ENCODE results near the gene CD1B. TPM values are rescaled to one million over a fixed set of nuclear protein-coding genes. Genes with fewer than 3 reads are reported as not detected.
"Not testable (repeated sequence)": the region's sequence is repeated elsewhere in the genome, so short reads cannot be mapped to it uniquely, and the experiment has no call there.

CD1B gene
- total RNA-seq, 1 donor from 2014 or later = not detected

DNA sequence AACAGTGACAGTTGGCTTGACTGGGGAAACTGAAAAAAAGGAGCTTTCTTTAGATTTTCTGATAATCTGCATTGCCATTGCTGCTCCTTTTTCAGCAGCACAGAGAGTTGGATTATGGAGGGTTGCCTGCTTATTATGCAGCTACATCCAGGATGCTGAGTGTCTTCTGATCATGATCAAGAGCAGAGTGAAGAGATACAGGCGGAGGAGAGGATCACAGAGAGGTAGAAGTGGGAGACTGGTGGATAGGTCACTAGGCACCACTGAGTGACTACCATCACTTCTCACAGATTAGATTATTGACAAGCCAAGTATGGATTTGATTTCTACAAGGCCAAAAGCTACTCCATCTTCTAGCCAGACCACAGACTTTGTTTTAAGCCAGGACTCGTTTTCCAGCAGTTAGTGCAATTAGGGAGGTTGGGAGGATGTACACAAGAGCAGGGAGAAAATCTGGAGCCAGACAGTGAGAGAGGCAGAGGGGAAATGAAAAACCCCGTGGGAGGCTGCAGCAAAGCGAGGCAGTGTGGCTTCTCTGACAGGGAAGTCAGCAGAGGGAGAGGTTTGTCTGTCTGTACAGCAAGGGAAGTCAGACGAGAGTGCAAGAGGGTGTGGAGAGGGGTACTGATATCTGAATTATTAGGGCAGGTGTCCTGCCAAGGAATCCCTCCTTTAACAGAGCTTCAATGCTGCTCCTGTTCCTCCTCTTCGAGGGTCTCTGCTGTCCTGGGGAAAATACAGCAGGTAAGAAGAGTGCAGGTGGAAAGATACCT lies 22.2 kb upstream of the CD1B start, which contains the start of gene CD1E:
Gene CD1E, plus strand, starts transcription at position 592 of the 773 bp plus-strand sequence. Its CDS starts 95 bp downstream, at position 687.
- H3K9me3 Mint-ChIP-seq = no peaks in the 10 kb centered on the region
- TF ChIP-seq, protein P1, sequence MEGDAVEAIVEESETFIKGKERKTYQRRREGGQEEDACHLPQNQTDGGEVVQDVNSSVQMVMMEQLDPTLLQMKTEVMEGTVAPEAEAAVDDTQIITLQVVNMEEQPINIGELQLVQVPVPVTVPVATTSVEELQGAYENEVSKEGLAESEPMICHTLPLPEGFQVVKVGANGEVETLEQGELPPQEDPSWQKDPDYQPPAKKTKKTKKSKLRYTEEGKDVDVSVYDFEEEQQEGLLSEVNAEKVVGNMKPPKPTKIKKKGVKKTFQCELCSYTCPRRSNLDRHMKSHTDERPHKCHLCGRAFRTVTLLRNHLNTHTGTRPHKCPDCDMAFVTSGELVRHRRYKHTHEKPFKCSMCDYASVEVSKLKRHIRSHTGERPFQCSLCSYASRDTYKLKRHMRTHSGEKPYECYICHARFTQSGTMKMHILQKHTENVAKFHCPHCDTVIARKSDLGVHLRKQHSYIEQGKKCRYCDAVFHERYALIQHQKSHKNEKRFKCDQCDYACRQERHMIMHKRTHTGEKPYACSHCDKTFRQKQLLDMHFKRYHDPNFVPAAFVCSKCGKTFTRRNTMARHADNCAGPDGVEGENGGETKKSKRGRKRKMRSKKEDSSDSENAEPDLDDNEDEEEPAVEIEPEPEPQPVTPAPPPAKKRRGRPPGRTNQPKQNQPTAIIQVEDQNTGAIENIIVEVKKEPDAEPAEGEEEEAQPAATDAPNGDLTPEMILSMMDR (IDR thresholded peaks at IDR 0.05; ENCODE audit: unreplicated experiment) = no peak
- peaks cover 12% of the 10 kb centered on the region for H3K27me3 Mint-ChIP-seq (ENCODE audit: low read depth)
- no peaks in the 10 kb centered on the region for H3K36me3 Mint-ChIP-seq
- H3K27ac Mint-ChIP-seq = no peak within 1 kb of the TSS
- no peaks in the 10 kb centered on the region for H3K4me1 Mint-ChIP-seq
- DNase-seq (ENCODE audit: low spot score in 2 of 2, unreplicated experiment in 2 of 2) = no peak
- no peak within 1 kb of the TSS for H3K4me3 Mint-ChIP-seq

DNA sequence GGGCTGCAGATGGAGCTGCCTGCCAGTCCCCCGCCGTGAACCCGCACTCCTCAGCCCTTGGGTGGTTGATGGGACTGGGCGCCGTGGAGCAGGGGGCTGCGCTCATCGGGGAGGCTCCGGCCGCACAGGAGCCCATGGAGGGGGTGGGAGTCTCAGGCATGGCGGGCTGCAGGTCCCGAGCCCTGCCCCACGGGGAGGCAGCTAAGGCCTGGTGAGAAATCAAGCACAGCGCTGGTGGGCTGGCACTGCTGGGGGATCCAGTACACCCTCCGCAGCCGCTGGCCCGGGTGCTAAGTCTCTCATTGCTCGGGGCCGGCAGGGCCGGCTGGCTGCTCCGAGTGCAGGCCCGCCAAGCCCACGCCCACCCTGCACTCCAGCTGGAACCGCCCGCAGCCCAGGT lies 17.6 kb upstream of the CD1B start:
- H3K4me1 Mint-ChIP-seq; H3K4me3 Mint-ChIP-seq; H3K27ac Mint-ChIP-seq; H3K36me3 Mint-ChIP-seq; H3K27me3 Mint-ChIP-seq (ENCODE audit: low read depth); DNase-seq (ENCODE audit: low spot score in 2 of 2, unreplicated experiment in 2 of 2): not testable (repeated sequence)
- H3K9me3 Mint-ChIP-seq = peaks cover 17% of the 10 kb centered on the region

DNA sequence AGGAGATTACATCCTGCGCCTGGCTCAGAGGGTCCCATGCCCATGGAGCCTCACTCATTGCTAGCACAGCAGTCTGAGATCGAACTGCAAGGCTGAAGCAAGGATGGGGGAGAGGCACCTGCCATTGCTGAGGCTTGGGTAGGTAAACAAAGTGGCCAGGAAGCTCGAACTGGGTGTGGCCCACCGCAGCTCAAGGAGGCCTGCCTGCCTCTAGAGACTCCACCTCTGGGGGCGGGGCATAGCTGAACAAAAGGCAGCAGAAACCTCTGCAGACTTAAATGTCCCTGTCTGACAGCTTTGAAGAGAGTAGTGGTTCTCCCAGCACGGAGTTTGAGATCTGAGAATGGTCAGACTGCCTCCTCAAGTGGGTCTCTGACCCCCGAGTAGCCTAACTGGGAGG lies 5.1 kb upstream of the CD1B start:
- H3K27ac Mint-ChIP-seq; H3K36me3 Mint-ChIP-seq; H3K4me3 Mint-ChIP-seq; H3K27me3 Mint-ChIP-seq (ENCODE audit: low read depth); H3K4me1 Mint-ChIP-seq; DNase-seq (ENCODE audit: low spot score in 2 of 2, unreplicated experiment in 2 of 2): not testable (repeated sequence)
- peaks cover 24% of the 10 kb centered on the region for H3K9me3 Mint-ChIP-seq

DNA sequence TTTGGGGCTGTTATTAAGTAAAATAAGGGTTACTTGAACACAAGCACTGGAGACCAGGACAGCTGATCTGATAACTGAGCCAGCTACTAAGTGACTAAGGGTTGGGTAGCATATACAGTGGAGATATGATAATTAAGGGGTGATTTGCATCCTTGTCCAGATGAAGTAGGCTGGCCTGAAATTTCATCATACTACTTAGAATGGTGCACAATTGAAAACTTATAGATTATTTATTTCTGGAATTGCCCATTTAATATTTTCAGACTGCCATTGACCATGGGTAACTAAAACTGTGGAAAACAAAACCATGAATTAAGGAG lies 3.8 kb upstream of the CD1B start:
- no peak overlapping the region for H3K27ac Mint-ChIP-seq
- H3K36me3 Mint-ChIP-seq = no peaks in the 10 kb centered on the region
- H3K4me3 Mint-ChIP-seq = no peak overlapping the region
- DNase-seq (ENCODE audit: low spot score in 2 of 2, unreplicated experiment in 2 of 2) = no peak
- no peaks in the 10 kb centered on the region for H3K4me1 Mint-ChIP-seq
- H3K9me3 Mint-ChIP-seq = peaks cover 18% of the 10 kb centered on the region
- no peaks in the 10 kb centered on the region for H3K27me3 Mint-ChIP-seq (ENCODE audit: low read depth)
- TF ChIP-seq, protein P1 (IDR thresholded peaks at IDR 0.05; ENCODE audit: unreplicated experiment) = no peak

DNA sequence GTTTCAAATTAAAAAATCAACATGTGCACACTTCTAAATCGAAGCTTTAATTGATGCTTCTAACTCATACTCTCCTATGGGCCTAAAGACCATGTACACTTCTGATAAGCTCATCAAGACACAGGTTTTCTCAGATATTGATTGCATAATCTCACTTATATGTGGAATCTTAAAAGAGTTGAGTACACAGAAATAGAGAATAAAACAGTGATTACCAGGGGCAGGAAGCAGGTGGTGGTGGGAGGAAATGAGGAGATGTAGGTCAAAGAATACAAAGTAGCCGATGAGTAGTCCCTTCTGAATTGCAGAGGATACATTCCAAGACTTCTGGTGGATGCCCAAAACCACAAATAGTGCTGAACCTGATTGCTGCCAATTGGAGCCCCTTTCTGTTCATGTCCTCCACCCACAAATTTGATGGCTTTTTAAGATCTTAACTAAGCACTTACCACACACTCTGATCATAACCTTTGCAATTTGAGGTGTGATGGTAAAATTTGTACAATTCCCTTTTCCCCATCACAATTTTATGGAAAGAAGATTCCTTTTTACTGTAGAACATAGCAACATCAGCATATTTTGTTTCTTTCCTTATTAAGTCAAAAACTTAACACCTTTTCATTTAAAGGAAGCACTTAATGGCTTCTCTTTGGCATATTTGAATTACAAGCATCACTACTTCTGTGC lies 3.3 kb upstream of the CD1B start:
- Mint-ChIP-seq H3K36me3 (no peaks in the 10 kb centered on the region), H3K27me3 (ENCODE audit: low read depth) (no peaks in the 10 kb centered on the region), H3K4me3 (no peak overlapping the region), H3K4me1 (no peaks in the 10 kb centered on the region), H3K27ac (no peak overlapping the region), H3K9me3 (peaks cover 16% of the 10 kb centered on the region)
- TF ChIP-seq, protein P1 (IDR thresholded peaks at IDR 0.05; ENCODE audit: unreplicated experiment) = no peak
- no peak for DNase-seq (ENCODE audit: low spot score in 2 of 2, unreplicated experiment in 2 of 2)

DNA sequence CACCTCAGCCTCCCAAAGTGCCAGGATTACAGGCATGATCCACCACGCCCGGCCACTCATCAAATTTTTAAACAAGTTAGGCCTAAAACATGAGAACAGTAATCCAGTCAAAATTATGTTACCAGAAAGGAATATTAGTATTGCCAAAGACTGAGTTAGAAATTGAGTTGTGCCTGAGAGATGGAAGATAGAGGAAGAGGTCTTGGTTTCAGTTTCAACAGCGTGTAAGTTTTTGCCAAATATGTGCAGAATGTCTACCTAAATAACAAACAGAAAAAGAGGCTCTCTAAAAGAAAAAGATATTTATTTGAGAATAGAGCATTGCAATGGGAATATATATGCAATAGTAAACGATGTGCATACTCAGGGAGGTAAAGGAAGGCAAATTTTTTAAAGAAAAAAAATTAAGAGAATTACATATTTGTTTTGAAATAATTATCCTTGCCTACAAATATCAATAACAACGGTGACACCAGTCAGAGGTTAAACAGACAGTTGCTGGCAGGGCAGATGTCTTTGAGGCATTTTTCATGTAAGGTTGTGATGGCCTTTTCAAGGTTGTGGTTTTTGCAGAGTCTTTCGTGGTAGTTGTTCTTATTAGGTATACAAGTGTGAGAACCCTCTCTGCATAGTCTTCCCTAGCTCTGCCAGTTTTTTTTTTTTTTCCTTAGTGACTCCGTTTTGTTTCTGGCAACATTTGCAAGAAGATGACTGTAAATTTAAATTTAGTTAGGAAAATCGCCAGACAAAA lies 2.2 kb upstream of the CD1B start:
- H3K4me3 Mint-ChIP-seq = no peak overlapping the region
- no peaks in the 10 kb centered on the region for H3K4me1 Mint-ChIP-seq
- H3K27me3 Mint-ChIP-seq (ENCODE audit: low read depth) = no peaks in the 10 kb centered on the region
- H3K9me3 Mint-ChIP-seq = peaks cover 10% of the 10 kb centered on the region
- no peaks in the 10 kb centered on the region for H3K36me3 Mint-ChIP-seq
- no peak for DNase-seq (ENCODE audit: low spot score in 2 of 2, unreplicated experiment in 2 of 2)
- TF ChIP-seq, protein P1 (IDR thresholded peaks at IDR 0.05; ENCODE audit: unreplicated experiment) = no peak
- no peak overlapping the region for H3K27ac Mint-ChIP-seq

All from mesothelial cell of epicardium (in vitro differentiated cells).